GM11168 (cell line): ENCODE data around the gene PRKCB.
"Not testable (repeated sequence)": the region's sequence is repeated elsewhere in the genome, so short reads cannot be mapped to it uniquely, and the experiment has no call there.

Source experiments
- in situ Hi-C: fragments of 300-500 bp; cut with MboI; formaldehyde crosslinking; loops from one replicate; pipeline ENCODE4 v1.12.0; 2022; ENCODE audit warnings: low sequenced_read_pairs; ENCODE audit not compliant: unreplicated experiment

Gene PRKCB

DNA sequence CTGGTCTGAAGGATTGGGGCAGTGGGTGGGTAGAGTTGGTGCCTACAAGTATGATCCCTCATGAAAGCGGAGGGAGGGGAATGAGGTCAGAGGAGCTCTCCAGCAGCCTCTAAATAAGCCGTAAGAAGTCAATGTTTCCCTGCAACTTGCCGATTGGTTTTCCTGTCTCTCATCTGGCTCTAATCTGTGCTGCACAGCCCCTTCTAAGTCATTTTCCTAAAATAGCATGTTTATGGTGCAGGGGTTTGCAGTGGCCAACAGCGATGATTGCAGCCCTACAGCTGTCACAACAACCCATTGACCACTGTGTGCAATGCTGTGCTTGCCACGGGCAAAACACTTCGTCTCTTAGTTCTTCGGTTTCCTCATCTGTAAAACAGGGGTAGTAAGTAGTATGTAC is 189.2 kb downstream of the PRKCB start:
- in situ Hi-C loops: no loop called here

GRCh38 chr16:24027466-24027865 is 191.7 kb downstream of the PRKCB start:
- in situ Hi-C loops: no loop called here

GRCh38 chr16:24029841-24030240 is 194.1 kb downstream of the PRKCB start:
- in situ Hi-C loops: not testable (repeated sequence)

GRCh38 chr16:24035127-24035842 is 199.5 kb downstream of the PRKCB start:
- in situ Hi-C loops: no loop called here

DNA sequence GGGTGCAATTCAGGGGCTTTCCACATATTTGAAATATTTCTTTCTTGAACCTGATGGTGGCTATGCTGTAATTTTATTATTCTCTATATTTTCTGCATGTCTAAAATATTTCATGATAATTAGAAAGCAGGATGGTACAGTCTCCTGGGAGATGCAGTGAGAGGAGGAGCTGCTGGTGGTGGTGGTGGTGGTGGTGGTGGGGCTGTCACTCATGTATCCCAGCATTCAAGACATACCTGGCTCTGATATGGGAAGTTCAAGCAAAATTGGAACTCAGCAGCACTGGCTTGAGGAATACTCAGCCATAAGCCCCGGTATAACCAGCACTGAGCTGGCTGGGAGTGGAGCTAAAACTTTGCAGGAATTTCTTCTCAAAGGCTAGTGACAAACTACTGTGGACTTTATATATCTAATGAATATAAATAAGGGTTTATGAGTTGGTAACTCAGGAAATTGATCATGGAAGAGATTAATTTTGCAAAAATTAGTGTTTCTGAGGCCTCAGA is 200.3 kb downstream of the PRKCB start:
- in situ Hi-C loops: no loop called here

DNA sequence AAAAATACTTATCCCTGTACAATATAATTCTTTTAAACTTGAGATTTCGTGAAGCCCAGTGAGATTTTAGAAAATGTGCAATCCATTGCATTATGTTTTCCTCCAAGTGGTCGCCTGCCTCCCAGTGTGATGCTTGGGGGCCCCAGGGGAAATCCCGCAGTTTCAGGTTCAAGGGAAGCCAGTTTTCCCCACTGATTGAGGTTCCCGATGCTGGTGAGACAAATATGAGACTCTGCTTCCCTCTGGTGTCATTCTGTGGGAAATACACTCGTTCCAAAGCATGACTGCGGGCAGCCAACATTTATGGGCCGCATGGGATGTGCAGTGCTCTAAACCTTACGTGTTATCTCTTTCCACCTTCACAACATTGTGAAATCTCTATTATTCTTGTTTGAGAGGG is 200.8 kb downstream of the PRKCB start:
- in situ Hi-C loops: no loop called here

DNA sequence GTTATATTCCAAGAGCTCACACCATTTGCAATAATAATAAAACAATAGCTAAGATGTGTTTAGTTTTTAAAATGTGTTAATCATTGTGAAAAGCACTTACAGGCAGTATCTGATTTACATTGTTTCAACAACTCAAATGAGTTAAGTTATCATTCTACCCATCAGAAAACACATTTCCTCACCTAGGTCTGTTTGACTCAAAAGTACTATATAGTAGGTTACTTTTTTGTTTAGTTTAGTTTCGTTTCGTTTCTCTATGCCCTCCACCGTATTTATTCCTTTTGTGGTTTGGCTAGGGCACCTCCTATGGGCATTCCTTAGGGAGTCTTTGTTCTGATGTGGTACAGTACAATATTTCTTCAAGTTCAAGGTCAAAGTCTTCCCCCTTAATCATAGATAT is 201.6 kb downstream of the PRKCB start:
- in situ Hi-C loops: no loop called here

DNA sequence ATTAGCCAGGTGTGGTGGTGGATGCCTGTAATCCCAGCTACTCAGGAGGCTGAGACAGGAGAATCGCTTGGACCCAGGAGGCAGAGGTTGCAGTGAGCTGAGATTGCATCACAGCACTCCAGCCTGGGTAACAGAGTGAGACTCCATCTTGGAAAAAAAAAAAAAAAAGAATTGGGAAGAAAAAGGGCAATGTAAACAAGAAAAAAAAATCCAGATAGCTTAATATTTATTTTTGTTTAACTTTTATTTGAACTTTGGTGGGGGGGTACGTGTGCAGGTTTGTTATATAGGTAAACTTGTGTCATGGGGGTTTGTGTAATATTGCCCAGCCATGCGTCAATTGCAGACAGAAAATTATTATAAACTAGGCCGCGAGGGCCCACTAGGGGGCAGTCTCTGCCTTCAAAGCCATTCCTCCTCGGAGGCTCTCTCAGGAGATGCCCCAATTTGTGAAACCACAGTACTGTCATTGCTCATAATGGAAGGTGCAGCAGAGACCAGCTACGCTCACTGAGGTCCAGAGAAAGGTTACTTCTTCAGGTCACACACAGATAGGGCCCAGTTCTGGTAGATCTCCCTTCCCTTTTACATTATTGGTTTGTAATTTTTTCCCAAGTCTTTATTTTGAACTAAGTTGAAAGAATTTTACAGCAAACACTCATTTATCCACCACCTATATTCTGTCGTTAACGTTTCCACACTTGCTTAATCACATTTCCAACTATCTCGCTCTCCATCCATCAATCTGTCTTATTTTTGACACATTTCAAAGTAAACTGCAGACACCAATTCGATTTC is 206.2 kb downstream of the PRKCB start:
- in situ Hi-C loops: no loop called here

- in situ Hi-C loops: no loop called here
Measured at GRCh38 chr16:24044467-24044866, 208.7 kb downstream of the PRKCB start.

GRCh38 chr16:24045641-24046040 is 209.9 kb downstream of the PRKCB start:
- in situ Hi-C loops: no loop called here

DNA sequence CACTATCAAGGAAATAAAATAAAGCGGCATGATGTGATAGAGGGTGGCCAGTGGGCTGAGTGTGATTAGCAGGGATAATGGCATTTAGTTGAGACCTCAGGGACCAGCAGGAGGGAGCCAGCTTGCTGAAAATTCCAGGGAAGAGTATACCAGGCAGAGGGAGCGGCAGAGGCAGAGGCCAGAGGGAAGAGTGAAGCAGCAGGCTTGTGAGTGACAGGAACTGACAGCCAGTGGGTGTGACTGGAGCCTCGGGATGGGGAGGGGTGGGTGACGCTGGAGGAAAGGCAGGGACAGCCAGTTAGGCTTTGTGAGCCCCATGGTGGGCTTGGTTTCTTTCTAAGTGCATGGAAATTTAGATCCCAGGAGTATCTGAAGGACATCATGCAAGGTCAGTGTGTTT is 210.7 kb downstream of the PRKCB start:
- in situ Hi-C loops: no loop called here

DNA sequence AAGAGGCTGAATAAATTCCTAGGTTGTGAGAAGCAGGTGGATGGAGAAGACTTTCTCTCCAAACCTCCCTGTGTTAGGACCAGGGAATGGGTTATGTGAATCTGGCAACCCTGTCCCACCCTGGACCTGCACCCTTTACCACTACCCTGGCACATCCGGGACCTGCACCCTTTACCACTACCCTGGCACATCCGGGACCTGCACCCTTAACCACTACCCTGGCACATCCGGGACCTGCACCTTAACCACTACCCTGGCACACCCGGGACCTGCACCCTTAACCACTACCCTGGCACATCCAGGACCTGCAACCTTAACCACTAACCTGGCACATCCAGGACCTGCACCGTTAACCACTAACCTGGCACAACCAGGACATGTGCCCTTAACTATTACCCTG is 213.3 kb downstream of the PRKCB start:
- in situ Hi-C loops: no loop called here

GRCh38 chr16:24051125-24051524 is 215.3 kb downstream of the PRKCB start:
- in situ Hi-C loops: loop anchor here (25.0 kb wide), 1 partner anchor 461 kb away; no protein-coding TSS in a partner anchor

DNA sequence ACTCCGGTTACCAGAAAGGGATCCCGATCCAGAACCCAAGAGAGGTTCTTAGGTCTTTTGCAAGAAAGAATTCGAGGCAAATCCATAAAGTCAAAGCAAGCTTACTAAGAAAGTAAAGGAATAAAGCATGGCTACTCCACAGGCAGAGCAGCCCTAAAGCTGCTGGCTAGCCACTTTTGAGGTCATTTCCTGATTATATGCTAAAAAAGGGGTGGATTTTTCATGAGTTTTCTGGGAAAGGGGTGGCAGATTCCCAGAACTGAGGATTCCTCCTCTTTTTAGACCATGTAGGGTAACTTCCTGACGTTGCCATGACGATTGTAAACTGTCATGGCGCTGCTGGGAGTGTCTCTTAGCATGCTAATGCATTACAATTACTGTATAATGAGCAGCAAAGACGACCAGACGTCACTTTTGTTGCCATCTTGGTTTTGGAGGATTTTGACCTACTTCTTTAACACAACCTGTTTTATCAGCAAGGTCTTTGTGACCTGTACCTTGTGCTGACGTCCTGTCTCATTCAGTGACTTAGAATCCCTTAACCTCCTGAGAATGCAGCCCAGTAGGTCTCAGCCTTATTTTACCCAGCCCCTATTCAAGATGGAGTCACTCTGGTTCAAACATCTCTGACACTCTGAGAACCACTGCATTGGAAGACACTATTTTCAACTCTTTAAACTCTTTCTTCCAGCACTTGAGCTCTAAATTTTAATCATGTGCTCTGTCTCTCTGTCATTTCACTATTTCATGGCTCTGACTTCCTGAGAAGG is 216.7 kb downstream of the PRKCB start:
- in situ Hi-C loops: loop anchor here (25.0 kb wide), 1 partner anchor 460 kb away; no protein-coding TSS in a partner anchor

DNA sequence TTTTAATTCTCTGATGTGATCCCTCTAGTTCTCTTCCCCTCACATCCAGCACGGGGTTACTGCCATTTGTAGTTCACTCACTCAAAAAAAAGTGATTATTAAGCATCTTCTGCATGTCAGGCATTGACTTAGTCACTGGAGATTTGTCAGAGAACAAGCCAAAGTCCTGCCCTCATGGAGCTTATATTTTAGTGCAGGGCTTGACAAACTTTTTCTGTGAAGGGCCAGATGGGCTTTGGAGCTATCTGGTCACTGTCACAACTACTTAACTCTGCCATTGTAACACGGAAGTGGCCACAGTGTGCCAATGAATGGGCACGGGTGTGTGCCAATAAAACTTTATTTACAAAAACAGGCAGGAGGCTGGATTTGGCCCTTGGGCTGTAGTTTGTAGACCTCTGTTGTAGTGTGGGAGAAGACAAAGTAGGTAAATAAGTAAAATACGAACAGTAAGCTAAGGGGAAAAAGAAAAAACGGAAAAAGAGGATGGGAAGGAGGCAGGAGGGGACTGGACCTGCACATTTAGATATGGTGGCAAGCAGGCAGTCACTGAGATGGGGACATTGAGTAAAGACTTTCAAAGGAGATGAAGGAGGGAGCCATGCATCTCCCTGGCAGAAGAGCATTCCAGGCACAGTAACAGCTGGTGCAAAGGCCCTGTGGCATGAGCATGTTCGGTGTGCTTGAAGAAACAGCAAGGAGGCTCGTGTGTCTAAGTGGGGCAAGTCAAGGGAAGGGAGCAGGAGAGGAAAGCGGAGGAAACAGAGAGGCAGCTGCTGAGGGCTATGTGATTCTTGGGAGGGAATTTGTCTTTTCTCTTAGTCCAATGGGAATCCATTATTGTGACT is 217.5 kb downstream of the PRKCB start:
- in situ Hi-C loops: loop anchor here (25.0 kb wide), 1 partner anchor 459 kb away; no protein-coding TSS in a partner anchor

DNA sequence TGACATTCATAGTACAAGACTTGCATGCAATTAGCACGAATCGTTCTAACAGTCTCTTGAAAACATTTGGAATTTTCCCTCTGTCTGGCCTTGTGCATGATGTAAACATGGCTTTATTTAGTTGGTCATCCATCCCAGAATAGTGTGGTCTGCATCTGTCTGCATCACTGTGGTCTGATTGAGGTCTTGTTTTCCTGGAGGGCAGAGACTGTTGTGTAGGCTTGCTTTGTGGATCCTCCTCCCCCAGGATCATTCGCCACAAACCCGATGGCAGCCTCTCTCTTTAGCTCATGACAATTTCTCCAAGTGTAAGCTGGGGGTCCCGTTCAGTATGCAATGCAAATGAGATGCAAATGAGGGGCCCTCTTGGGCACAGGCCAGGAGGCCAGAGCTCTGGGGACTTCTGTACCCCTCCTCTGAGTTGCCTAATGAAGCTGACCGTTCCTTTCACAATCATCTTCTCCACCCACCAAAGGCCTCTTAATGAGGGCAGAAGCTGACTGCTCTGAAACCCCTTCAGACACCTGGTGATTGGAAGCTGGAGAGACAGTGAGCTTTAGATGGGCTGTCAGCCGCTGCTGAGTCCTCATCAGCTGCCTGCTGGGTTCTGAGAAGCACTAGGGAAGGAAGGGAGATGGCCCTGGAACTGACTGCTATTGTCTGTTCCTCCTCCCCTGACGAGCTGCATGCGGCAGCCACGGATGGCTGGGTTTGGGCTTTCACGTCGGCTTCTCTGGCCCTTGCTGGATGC is 219.1 kb downstream of the PRKCB start:
- in situ Hi-C loops: loop anchor here (25.0 kb wide), 1 partner anchor 457 kb away; no protein-coding TSS in a partner anchor

DNA sequence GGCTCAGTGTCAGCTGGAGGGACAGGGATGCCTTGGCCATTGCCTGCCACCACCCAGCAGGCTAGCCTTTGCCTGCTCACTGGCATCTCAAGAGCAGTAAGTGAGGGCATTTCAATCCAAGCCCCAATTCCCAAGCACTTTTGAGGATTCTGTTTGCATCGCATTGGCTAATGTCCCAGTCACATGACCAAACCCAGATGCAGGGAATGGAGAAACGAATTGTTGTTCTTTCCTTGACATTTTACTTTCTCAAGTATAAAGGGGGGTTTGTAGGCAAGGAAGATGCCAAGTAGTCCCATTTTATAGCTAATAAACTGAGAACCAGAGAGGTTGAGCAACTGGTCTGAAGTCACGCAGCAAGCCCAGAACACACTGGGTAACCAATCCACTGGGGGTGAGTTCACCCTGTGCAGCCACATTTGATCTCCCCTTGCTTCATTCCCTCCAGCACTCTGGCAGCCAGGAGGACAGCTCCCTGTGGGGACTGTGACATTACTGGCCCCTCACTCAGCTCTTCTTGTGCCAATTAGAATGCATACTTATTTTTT is 226.6 kb downstream of the PRKCB start:
- in situ Hi-C loops: loop anchor here (25.0 kb wide), 1 partner anchor 450 kb away; no protein-coding TSS in a partner anchor

GRCh38 chr16:24069036-24069590 is 233.3 kb downstream of the PRKCB start:
- in situ Hi-C loops: loop anchor here (25.0 kb wide), 1 partner anchor 443 kb away; no protein-coding TSS in a partner anchor
